OCI-LY1 (cell line): ENCODE measurements around the gene PRKCA.

Experiments used
- H2AFZ ChIP-seq: fragments of 200-600 bp; sonication (generic), shearing (Covaris generic); 2 replicates; pipeline ENCODE4 v1.6.0; 2014; ENCODE audit warnings: antibody characterized with exemption, mild to moderate bottlenecking, low read length
- H3F3A ChIP-seq: fragments of 200-600 bp; sonication (generic), shearing (Covaris generic); 2 replicates; pipeline ENCODE4 v1.6.0; 2014; ENCODE audit warnings: mild to moderate bottlenecking, antibody characterized with exemption, low read length, moderate library complexity; ENCODE audit not compliant: insufficient read depth
- H3K27ac ChIP-seq: fragments of 200-600 bp; sonication (generic); 2 replicates; pipeline ENCODE4 v1.5.1; 2014; ENCODE audit warnings: low read length, mixed run types, mild to moderate bottlenecking, low read depth; ENCODE audit not compliant: poor library complexity, severe bottlenecking
- H3K27me3 ChIP-seq: fragments of 200-600 bp; sonication (generic); 2 replicates; pipeline ENCODE4 v1.6.0; 2014; ENCODE audit warnings: antibody characterized with exemption, mild to moderate bottlenecking, low read length, moderate library complexity; ENCODE audit not compliant: insufficient read depth
- H3K36me3 ChIP-seq: fragments of 200-600 bp; sonication (generic); 2 replicates; pipeline ENCODE4 v1.6.1; 2014; ENCODE audit warnings: mild to moderate bottlenecking, antibody characterized with exemption, low read length, moderate library complexity, mixed read lengths; ENCODE audit not compliant: insufficient read depth
- H3K4me1 ChIP-seq: fragments of 200-600 bp; sonication (generic); 2 replicates; pipeline ENCODE4 v1.5.1; 2014; ENCODE audit warnings: mild to moderate bottlenecking, low read length, moderate library complexity; ENCODE audit not compliant: insufficient read depth, severe bottlenecking
- H3K4me2 ChIP-seq: fragments of 200-600 bp; sonication (generic), shearing (Covaris generic); 2 replicates; pipeline ENCODE4 v1.6.1; 2014; ENCODE audit warnings: low read length
- H3K4me3 ChIP-seq: fragments of 200-600 bp; sonication (generic); 2 replicates; pipeline ENCODE4 v1.5.1; 2014; ENCODE audit warnings: low read length, low read depth, mild to moderate bottlenecking, mixed read lengths; ENCODE audit not compliant: poor library complexity, severe bottlenecking
- H3K79me2 ChIP-seq: fragments of 200-600 bp; shearing (Covaris generic); 2 replicates; pipeline ENCODE4 v1.6.1; 2016; ENCODE audit warnings: mixed run types, low read length, mixed read lengths; ENCODE audit not compliant: insufficient read depth
- H3K9ac ChIP-seq: fragments of 200-600 bp; sonication (generic), shearing (Covaris generic); 2 replicates; pipeline ENCODE4 v1.6.1; 2014; ENCODE audit warnings: mild to moderate bottlenecking, low read length, mixed read lengths
- H3K9me2 ChIP-seq: fragments of 200-600 bp; sonication (generic), shearing (Covaris generic); 2 replicates; pipeline ENCODE4 v1.6.1; 2014; ENCODE audit warnings: low read depth, mild to moderate bottlenecking, low read length, mixed read lengths
- H3K9me3 ChIP-seq: fragments of 200-600 bp; shearing (Covaris generic); 2 replicates; pipeline ENCODE4 v1.6.1; 2014; ENCODE audit warnings: low read length, mixed read lengths
- H4K20me1 ChIP-seq: fragments of 200-600 bp; sonication (generic), shearing (Covaris generic); 2 replicates; pipeline ENCODE4 v1.6.0; 2016; ENCODE audit warnings: mild to moderate bottlenecking, low read length; ENCODE audit not compliant: insufficient read depth
- EZH2 ChIP-seq: fragments of 200-600 bp; sonication (generic), shearing (Covaris generic); IDR thresholded peaks from 2 replicates; pipeline ENCODE4 v1.8.0; 2017; ENCODE audit warnings: borderline replicate concordance, mixed run types, mild to moderate bottlenecking, antibody characterized with exemption, low read length, moderate library complexity, mixed read lengths
- TF ChIP-seq, protein P1 (sequence below): fragments of 200-600 bp; sonication (generic), shearing (Covaris generic); IDR thresholded peaks from 2 replicates; pipeline ENCODE4 v1.5.1; 2017; ENCODE audit warnings: mild to moderate bottlenecking, antibody characterized with exemption, low read length, moderate library complexity, mixed read lengths

The PRKCA gene

DNA sequence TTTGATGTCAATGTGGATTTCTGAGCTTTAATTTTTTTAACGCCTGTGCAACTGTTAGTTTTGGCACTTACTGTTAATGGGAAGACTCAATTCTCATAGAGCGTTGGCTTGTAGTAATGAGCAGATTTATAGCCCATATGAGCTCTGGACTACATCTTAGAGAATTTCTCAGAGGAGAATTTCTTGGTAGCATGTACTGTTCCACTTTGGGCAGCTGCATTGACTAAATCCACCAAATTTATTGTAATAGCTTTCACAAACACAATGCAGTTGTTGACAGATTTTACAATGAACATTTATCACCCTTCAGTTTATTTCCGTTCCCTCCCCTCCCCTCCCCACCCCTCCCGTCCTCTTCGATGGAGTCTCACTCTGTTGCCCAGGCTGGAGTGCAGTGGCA is 193.9 kb downstream of the PRKCA start:
- Histone ChIP-seq H3K9me2 (no peaks in the 10 kb centered on the region), H3K27ac (no peak overlapping the region), H3K4me1 (peaks cover 38% of the 10 kb centered on the region), H3K27me3 (no peaks in the 10 kb centered on the region), H3K79me2 (no peaks in the 10 kb centered on the region), H3K9ac (no peak overlapping the region), H3K4me2 (no peak overlapping the region), H3K4me3 (no peak overlapping the region), H4K20me1 (no peaks in the 10 kb centered on the region), H2AFZ (no peak overlapping the region), H3K9me3 (no peaks in the 10 kb centered on the region), H3K36me3 (no peaks in the 10 kb centered on the region), H3F3A (no peaks in the 10 kb centered on the region)
- TF ChIP-seq EZH2 = no peak
- TF ChIP-seq, protein P1, sequence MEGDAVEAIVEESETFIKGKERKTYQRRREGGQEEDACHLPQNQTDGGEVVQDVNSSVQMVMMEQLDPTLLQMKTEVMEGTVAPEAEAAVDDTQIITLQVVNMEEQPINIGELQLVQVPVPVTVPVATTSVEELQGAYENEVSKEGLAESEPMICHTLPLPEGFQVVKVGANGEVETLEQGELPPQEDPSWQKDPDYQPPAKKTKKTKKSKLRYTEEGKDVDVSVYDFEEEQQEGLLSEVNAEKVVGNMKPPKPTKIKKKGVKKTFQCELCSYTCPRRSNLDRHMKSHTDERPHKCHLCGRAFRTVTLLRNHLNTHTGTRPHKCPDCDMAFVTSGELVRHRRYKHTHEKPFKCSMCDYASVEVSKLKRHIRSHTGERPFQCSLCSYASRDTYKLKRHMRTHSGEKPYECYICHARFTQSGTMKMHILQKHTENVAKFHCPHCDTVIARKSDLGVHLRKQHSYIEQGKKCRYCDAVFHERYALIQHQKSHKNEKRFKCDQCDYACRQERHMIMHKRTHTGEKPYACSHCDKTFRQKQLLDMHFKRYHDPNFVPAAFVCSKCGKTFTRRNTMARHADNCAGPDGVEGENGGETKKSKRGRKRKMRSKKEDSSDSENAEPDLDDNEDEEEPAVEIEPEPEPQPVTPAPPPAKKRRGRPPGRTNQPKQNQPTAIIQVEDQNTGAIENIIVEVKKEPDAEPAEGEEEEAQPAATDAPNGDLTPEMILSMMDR = no peak

DNA sequence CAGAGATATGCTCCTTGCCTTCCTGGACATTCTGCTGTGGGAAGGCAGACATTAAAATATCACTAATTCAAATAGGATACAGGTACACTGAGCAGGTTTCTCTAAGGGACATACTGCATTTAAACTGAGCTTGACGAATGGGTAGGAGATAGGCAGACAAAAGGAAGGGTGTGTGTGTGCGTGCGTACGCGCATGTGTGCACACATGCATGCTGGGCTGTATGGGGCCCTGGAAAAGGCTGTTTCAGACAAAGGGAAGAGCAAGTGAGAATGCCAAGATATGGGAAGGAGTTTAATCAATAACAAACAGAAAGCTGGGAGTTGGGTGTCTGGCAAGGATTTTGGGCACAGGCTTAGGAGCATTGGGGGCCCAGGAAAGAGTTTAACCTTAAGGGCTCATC is 196.2 kb downstream of the PRKCA start:
- H3K27ac ChIP-seq = no peak overlapping the region
- no peaks in the 10 kb centered on the region for H3K79me2 ChIP-seq
- no peak for TF ChIP-seq EZH2
- TF ChIP-seq, protein P1 = no peak
- H3K9me3 ChIP-seq = no peaks in the 10 kb centered on the region
- no peak overlapping the region for H2AFZ ChIP-seq
- H3K9me2 ChIP-seq = no peaks in the 10 kb centered on the region
- H3K9ac ChIP-seq = no peak overlapping the region
- peaks cover 36% of the 10 kb centered on the region for H3K4me1 ChIP-seq
- no peaks in the 10 kb centered on the region for H3K36me3 ChIP-seq
- H3K4me3 ChIP-seq = no peak overlapping the region
- H4K20me1 ChIP-seq = no peaks in the 10 kb centered on the region
- H3K27me3 ChIP-seq = no peaks in the 10 kb centered on the region
- no peak overlapping the region for H3K4me2 ChIP-seq
- H3F3A ChIP-seq = no peaks in the 10 kb centered on the region

DNA sequence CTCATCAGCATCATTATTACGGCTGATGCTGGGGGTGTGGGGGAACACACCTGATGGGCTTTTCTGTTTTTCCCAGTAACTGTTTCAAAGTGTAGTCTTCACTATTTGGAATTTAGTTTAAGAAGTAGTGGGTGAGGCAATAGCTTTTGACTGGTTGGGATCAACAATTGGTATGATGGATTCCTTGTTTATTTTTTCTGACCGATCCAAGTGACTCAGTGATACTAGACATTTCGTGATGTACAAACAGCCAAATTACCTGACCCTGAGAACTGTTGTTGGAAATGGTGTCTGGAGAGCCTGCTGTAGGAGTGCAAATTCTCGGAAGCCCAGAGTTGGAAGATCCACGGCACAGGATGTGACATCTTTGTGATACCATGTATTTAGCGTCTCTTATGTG is 204.2 kb downstream of the PRKCA start:
- no peaks in the 10 kb centered on the region for H3K36me3 ChIP-seq
- no peak overlapping the region for H3K4me2 ChIP-seq
- no peak overlapping the region for H2AFZ ChIP-seq
- H3K79me2 ChIP-seq = no peaks in the 10 kb centered on the region
- no peak overlapping the region for H3K4me3 ChIP-seq
- H3K4me1 ChIP-seq = peaks cover 45% of the 10 kb centered on the region
- H3K9me2 ChIP-seq = no peaks in the 10 kb centered on the region
- no peak overlapping the region for H3K9ac ChIP-seq
- H4K20me1 ChIP-seq = no peaks in the 10 kb centered on the region
- H3K27me3 ChIP-seq = no peaks in the 10 kb centered on the region
- no peaks in the 10 kb centered on the region for H3F3A ChIP-seq
- no peak for TF ChIP-seq EZH2
- TF ChIP-seq, protein P1 = no peak
- H3K27ac ChIP-seq = no peak overlapping the region
- H3K9me3 ChIP-seq = no peaks in the 10 kb centered on the region
